Measurements from ENCODE around the gene NUP93.

The NUP93 gene

DNA sequence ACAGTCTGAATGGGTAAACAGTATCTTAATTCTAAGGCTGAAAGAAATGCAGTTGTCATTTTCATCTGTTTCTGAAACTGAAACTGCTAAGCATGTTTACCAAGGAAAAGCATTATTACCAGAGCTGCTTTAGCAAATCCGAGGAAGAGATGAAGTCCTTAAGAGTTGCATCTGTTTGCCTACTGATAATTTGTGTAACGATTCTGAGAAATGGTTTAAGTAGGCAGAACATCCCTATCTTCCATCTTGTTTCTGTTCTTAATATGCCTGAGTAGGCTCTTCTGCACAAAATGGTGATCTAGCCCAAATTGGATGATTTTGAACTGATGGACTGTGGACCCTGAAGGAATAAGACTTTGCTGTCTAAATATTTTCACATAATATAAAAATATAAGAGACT, 34.9 kb downstream of the NUP93 start:
- Histone ChIP-seq H4K20me1 (ENCODE audit: insufficient read depth, low read length, poor library complexity, severe bottlenecking) (no peaks in the 10 kb centered on the region), H3K9me3 (ENCODE audit: insufficient read depth, low read depth, low read length) (no peaks in the 10 kb centered on the region), H2AFZ (ENCODE audit: low read length) (no peak overlapping the region), H3K4me3 (ENCODE audit: low read length, poor library complexity, severe bottlenecking) (no peak overlapping the region), H3K9ac (ENCODE audit: low read depth, low read length, poor library complexity, severe bottlenecking) (no peak overlapping the region), H3K9me2 (replicated peaks; ENCODE audit: low read depth, low read length) (no peaks in the 10 kb centered on the region), H3K27me3 (ENCODE audit: insufficient read depth, low read length, poor library complexity, severe bottlenecking) (no peaks in the 10 kb centered on the region), H3K4me2 (ENCODE audit: low read depth, low read length, poor library complexity, severe bottlenecking) (no peak overlapping the region), H3K36me3 (ENCODE audit: insufficient read depth, low read length) (peaks cover 70% of the 10 kb centered on the region), H3F3A (ENCODE audit: low read depth) (no peaks in the 10 kb centered on the region), H3K79me2 (ENCODE audit: insufficient read depth, low read length) (no peaks in the 10 kb centered on the region), H3K4me1 (ENCODE audit: insufficient read depth, low read length, poor library complexity, severe bottlenecking) (no peaks in the 10 kb centered on the region)
- TF ChIP-seq EZH2phosphoT487 (IDR thresholded peaks at IDR 0.05; ENCODE audit: borderline replicate concordance), result no peak
- TF ChIP-seq, protein P1, sequence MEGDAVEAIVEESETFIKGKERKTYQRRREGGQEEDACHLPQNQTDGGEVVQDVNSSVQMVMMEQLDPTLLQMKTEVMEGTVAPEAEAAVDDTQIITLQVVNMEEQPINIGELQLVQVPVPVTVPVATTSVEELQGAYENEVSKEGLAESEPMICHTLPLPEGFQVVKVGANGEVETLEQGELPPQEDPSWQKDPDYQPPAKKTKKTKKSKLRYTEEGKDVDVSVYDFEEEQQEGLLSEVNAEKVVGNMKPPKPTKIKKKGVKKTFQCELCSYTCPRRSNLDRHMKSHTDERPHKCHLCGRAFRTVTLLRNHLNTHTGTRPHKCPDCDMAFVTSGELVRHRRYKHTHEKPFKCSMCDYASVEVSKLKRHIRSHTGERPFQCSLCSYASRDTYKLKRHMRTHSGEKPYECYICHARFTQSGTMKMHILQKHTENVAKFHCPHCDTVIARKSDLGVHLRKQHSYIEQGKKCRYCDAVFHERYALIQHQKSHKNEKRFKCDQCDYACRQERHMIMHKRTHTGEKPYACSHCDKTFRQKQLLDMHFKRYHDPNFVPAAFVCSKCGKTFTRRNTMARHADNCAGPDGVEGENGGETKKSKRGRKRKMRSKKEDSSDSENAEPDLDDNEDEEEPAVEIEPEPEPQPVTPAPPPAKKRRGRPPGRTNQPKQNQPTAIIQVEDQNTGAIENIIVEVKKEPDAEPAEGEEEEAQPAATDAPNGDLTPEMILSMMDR (conservative IDR thresholded peaks at IDR 0.05; ENCODE audit: low read length), result no peak

DNA sequence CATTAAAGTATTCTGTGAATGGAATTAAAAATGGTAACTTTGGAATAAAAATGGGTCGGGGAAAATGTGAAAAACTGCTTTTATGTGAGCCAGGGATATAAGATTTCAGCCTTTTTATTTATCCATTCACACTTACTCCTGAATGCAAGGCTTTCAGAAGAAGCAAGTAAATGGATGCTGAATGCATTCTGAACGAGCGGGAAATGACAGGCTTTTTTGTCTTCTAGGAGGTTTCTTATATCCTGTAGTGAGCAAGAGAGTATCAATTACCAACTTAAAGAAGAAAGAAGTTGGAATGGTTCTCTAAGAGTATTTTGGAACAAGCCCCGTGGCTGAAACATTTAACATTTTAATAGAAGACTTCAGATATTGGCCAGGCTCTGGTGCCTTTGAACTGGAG, 36.0 kb downstream of the NUP93 start:
- Histone ChIP-seq H3K79me2 (ENCODE audit: insufficient read depth, low read length) (no peaks in the 10 kb centered on the region), H3K4me1 (ENCODE audit: insufficient read depth, low read length, poor library complexity, severe bottlenecking) (no peaks in the 10 kb centered on the region), H2AFZ (ENCODE audit: low read length) (no peak overlapping the region), H3K36me3 (ENCODE audit: insufficient read depth, low read length) (peaks cover 58% of the 10 kb centered on the region; the same call in 1 of the 2 replicates), H3K9ac (ENCODE audit: low read depth, low read length, poor library complexity, severe bottlenecking) (no peak overlapping the region), H3K4me3 (ENCODE audit: low read length, poor library complexity, severe bottlenecking) (no peak overlapping the region), H3K4me2 (ENCODE audit: low read depth, low read length, poor library complexity, severe bottlenecking) (no peak overlapping the region), H3K27me3 (ENCODE audit: insufficient read depth, low read length, poor library complexity, severe bottlenecking) (no peaks in the 10 kb centered on the region), H3K9me3 (ENCODE audit: insufficient read depth, low read depth, low read length) (no peaks in the 10 kb centered on the region), H3K9me2 (replicated peaks; ENCODE audit: low read depth, low read length) (no peaks in the 10 kb centered on the region), H4K20me1 (ENCODE audit: insufficient read depth, low read length, poor library complexity, severe bottlenecking) (no peaks in the 10 kb centered on the region), H3F3A (ENCODE audit: low read depth) (no peaks in the 10 kb centered on the region)
- TF ChIP-seq, protein P1 (conservative IDR thresholded peaks at IDR 0.05; ENCODE audit: low read length), result no peak
- TF ChIP-seq EZH2phosphoT487 (IDR thresholded peaks at IDR 0.05; ENCODE audit: borderline replicate concordance), result no peak

DNA sequence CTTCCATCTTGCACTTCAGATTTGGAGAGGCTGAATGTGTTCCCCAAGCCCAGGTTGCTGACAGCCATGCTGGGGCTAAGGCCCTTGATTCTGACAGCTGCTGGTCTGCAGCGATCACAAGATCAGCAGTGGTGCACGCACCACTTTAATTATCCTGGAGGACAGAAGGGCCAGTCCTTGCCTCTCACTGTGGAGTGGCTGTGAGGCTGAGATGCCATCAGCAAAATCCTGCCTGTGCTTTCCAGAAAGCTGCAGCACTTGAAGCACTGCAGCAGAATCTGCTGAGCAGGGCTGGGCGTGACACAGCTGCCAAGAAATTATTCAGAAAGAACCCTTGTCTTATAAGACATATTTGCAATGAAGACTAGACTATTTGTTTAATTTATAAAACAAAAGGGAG, 37.1 kb downstream of the NUP93 start:
- Histone ChIP-seq H3K79me2 (ENCODE audit: insufficient read depth, low read length) (peaks cover 4% of the 10 kb centered on the region; the same call in 1 of the 2 replicates), H2AFZ (ENCODE audit: low read length) (no peak overlapping the region), H3K27me3 (ENCODE audit: insufficient read depth, low read length, poor library complexity, severe bottlenecking) (no peaks in the 10 kb centered on the region), H3K4me2 (ENCODE audit: low read depth, low read length, poor library complexity, severe bottlenecking) (no peak overlapping the region), H4K20me1 (ENCODE audit: insufficient read depth, low read length, poor library complexity, severe bottlenecking) (no peaks in the 10 kb centered on the region), H3K4me1 (ENCODE audit: insufficient read depth, low read length, poor library complexity, severe bottlenecking) (peaks cover 5% of the 10 kb centered on the region), H3K9me2 (replicated peaks; ENCODE audit: low read depth, low read length) (no peaks in the 10 kb centered on the region), H3K36me3 (ENCODE audit: insufficient read depth, low read length) (peaks cover 48% of the 10 kb centered on the region; the same call in 1 of the 2 replicates), H3K9ac (ENCODE audit: low read depth, low read length, poor library complexity, severe bottlenecking) (no peak overlapping the region), H3K9me3 (ENCODE audit: insufficient read depth, low read depth, low read length) (no peaks in the 10 kb centered on the region), H3K4me3 (ENCODE audit: low read length, poor library complexity, severe bottlenecking) (no peak overlapping the region), H3F3A (ENCODE audit: low read depth) (no peaks in the 10 kb centered on the region)
- TF ChIP-seq, protein P1 (conservative IDR thresholded peaks at IDR 0.05; ENCODE audit: low read length), result no peak
- TF ChIP-seq EZH2phosphoT487 (IDR thresholded peaks at IDR 0.05; ENCODE audit: borderline replicate concordance), result no peak

Data from Loucy (cell line).